Activated CD4-positive, alpha-beta T cell treated with anti-CD3 and anti-CD28 coated beads, Interleukin-2, amount 50 U/mL, for 48 hours (primary cell): ENCODE measurements around the gene GSTA4.
"Not testable (repeated sequence)": the region's sequence is repeated elsewhere in the genome, so short reads cannot be mapped to it uniquely, and the experiment has no call there.

Experiments used
- DNase-seq, 2 experiments: peaks; one replicate each; pipeline ENCODE4 v3.0.0-alpha.2; 2020

GSTA4 gene

DNA sequence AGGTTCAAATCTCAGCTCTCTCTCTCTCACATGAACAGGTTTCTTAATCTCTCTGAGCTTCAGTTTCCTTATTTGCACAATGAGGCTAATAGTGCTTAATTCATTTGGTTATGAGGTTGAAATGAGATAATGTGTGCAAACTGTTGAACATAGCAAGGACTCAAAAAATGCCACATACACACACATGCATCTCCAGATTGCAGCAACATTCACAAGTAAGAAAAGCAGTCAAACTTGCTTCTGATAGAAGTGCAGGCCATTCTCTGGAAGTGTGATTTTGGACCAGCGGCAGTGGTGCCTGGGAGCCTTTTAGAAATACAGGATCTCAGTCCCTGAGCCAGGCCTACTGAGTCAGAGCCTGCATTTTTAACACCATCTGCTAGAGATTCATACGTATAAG, 25.7 kb downstream of the GSTA4 start:
- no peak for DNase-seq

DNA sequence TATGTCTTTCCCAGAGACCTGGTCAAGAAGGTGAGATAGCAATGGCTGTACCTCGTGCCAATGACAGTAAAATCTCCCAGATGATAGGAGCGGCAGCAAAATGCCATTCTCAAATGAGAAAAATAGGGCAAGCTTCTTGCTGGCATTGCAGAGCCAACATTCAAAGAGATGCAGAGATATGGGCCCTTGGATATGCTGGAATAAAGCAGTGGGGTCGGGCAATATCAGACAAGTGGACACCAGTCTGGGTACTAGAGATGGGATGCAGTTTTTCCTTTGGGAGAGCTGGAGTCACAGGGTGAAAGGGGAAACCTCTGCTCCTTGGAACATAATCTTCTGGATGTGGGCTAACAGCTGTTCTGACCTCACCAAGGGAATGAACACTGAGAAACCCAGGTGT, 29.0 kb downstream of the GSTA4 start:
- DNase-seq, result no peak

GRCh38 chr6:52965380-52965779, 29.7 kb downstream of the GSTA4 start:
- no peak for DNase-seq

GRCh38 chr6:52964318-52964717, 30.8 kb downstream of the GSTA4 start:
- no peak for DNase-seq

DNA sequence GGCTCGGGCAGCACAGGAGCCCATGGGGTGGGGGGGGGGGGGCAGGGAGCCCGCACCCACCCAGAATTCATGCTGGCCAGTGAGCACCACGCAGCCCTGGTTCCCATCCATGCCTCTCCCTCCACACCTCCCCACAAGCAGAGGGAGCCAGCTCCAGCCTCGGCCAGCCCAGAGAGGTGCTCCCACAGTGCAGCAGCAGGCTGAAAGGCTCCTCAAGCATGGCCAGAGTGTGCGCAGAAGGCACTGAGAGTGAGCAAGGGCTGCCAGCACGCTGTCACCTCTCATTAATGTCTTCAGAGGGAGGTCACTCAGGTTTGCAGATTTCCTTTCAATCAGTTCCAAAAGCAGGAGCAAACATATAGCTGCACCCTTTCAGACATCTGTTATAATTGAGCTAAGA, 32.4 kb downstream of the GSTA4 start:
- no peak for DNase-seq

DNA sequence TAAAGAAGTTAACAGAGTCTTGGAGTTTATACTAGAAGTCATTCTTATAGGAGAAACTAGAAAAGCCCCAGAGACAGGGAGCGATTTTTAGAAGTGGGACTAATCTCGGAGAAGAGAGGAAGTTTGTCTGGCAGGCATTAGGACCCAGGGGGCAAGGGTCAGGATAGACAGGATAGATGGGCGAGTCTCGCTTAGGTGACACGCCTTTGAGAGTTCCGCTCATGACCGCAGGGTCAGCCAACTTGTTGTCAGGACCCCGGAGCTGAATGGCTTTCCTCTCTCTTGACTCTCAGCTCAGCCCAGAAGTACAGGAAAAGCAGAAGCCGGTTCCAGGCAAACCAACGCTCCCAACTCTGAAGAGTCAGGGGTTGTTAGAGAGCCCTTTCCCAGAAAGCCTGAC, 34.1 kb downstream of the GSTA4 start:
- not testable (repeated sequence) for DNase-seq

- not testable (repeated sequence) for DNase-seq
Observed at GRCh38 chr6:52960211-52960610, 34.9 kb downstream of the GSTA4 start.

GRCh38 chr6:52958546-52959255, 36.4 kb downstream of the GSTA4 start:
- no peak for DNase-seq

- DNase-seq, result no peak
Observed at GRCh38 chr6:52955871-52956270, 39.2 kb downstream of the GSTA4 start.

GRCh38 chr6:52953911-52954839, 40.9 kb downstream of the GSTA4 start:
- DNase-seq, result no peak

DNA sequence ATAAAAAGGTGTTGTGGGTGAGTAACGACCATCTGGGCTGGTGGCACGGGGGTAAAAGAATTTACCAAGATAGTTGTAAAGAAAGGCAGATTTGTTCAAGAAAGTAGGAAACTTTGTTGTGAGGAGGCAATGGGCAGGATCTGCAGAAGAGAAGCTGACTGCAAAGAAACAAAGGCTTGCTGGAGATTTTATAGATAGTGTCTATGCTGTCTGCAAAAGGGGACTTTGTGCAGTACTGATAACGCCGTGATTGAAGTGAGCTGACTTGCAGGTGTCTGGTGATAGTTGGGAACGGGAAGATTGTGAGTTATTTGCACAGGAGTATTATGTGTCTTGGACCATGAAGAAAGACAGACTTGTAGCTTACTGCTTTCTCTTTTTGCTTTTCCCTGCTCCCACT, 48.8 kb downstream of the GSTA4 start:
- DNase-seq, result no peak

- not testable (repeated sequence) for DNase-seq
Observed at GRCh38 chr6:52942821-52943220, 52.3 kb downstream of the GSTA4 start.

DNA sequence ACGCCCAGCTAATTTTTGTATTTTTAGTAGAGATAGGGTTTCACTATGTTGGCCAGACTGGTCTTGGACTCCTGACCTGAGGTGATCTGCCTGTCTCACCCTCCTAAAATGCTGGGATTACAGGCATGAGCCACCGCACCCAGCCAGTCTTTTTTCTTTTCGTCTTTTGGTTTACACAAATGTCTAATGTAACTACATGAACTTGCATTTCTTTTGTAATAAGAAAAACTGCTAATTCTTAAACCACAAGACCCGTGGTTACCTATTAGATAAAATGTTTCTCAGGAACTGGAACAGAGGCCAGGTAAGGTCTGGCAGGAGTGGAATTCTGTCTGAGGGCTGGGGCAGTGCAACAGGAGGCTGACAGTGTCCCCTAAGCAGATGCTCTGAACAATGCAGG, 52.9 kb downstream of the GSTA4 start:
- DNase-seq, result no peak

GRCh38 chr6:52937908-52938307, 57.2 kb downstream of the GSTA4 start:
- DNase-seq, result no peak

GRCh38 chr6:52933778-52934177, 61.3 kb downstream of the GSTA4 start:
- DNase-seq, result no peak

DNA sequence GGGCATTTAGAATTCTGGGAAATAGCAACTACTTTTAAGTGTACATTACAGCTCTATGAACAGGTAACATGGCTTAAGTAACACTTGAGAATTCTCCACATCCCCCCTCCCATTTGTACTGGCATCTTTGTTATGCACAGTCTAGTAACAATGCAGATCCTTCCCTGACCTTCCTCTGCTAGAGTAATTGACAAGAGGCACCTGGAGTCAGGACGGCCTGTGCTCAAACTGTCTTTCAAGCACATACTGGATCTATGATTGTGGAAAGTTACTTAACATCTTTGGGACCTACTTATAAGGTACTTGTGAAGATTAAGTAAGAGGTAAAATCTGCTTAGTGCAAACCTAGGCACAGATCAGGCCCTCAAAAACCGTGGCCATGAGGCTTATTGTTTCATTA, 63.7 kb downstream of the GSTA4 start:
- no peak for DNase-seq

- no peak for DNase-seq
Observed at GRCh38 chr6:52929321-52930164, 65.5 kb downstream of the GSTA4 start.
